ENCODE measurements around the gene PLCB1.

Gene PLCB1

GRCh38 chr20:8756410-8756809, 624.3 kb downstream of the PLCB1 start:
- H3K27me3 ChIP-seq (ENCODE audit: insufficient read depth, low read length, poor library complexity), result no peaks in the 10 kb centered on the region
- H3K36me3 ChIP-seq (ENCODE audit: insufficient read depth, low read length), result peaks cover 46% of the 10 kb centered on the region
- no peaks in the 10 kb centered on the region for H3K79me2 ChIP-seq (ENCODE audit: insufficient read depth, low read length)
- DNase-seq, result no peak
- no peak overlapping the region for H2AFZ ChIP-seq (ENCODE audit: low read depth, low read length)
- H3K9me3 ChIP-seq (ENCODE audit: insufficient read depth, low read length, severe bottlenecking), result no peaks in the 10 kb centered on the region
- no peak overlapping the region for H3K4me3 ChIP-seq (ENCODE audit: low read depth in 1 of 2, low read length in 2 of 2)
- no peak for TF ChIP-seq EZH2 (IDR thresholded peaks at IDR 0.05; ENCODE audit: borderline replicate concordance, low read depth, low read length, severe bottlenecking)
- no peaks in the 10 kb centered on the region for H3K4me1 ChIP-seq (ENCODE audit: insufficient read depth, low read length)
- no peak overlapping the region for H3K9ac ChIP-seq (ENCODE audit: low read depth, low read length)
- no peak for ATAC-seq (ENCODE audit: insufficient read depth, low read depth)
- no peak overlapping the region for H3K4me2 ChIP-seq (ENCODE audit: insufficient read depth, low read length)
- no peaks in the 10 kb centered on the region for H4K20me1 ChIP-seq (ENCODE audit: insufficient read depth, low read length)
- H3K27ac ChIP-seq (ENCODE audit: low read length), result no peak overlapping the region

- TF ChIP-seq, protein P1, sequence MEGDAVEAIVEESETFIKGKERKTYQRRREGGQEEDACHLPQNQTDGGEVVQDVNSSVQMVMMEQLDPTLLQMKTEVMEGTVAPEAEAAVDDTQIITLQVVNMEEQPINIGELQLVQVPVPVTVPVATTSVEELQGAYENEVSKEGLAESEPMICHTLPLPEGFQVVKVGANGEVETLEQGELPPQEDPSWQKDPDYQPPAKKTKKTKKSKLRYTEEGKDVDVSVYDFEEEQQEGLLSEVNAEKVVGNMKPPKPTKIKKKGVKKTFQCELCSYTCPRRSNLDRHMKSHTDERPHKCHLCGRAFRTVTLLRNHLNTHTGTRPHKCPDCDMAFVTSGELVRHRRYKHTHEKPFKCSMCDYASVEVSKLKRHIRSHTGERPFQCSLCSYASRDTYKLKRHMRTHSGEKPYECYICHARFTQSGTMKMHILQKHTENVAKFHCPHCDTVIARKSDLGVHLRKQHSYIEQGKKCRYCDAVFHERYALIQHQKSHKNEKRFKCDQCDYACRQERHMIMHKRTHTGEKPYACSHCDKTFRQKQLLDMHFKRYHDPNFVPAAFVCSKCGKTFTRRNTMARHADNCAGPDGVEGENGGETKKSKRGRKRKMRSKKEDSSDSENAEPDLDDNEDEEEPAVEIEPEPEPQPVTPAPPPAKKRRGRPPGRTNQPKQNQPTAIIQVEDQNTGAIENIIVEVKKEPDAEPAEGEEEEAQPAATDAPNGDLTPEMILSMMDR (IDR thresholded peaks at IDR 0.05; ENCODE audit: borderline replicate concordance, extremely low read depth, low read length, poor library complexity, severe bottlenecking), result no peak
- TF ChIP-seq EZH2 (IDR thresholded peaks at IDR 0.05; ENCODE audit: borderline replicate concordance, low read depth, low read length, severe bottlenecking), result no peak
- Histone ChIP-seq H3K4me2 (ENCODE audit: insufficient read depth, low read length) (no peak overlapping the region), H3K27ac (ENCODE audit: low read length) (no peak overlapping the region), H3K27me3 (ENCODE audit: insufficient read depth, low read length, poor library complexity) (no peaks in the 10 kb centered on the region), H3K79me2 (ENCODE audit: insufficient read depth, low read length) (no peaks in the 10 kb centered on the region), H3K9ac (ENCODE audit: low read depth, low read length) (no peak overlapping the region), H2AFZ (ENCODE audit: low read depth, low read length) (no peak overlapping the region), H3K4me3 (ENCODE audit: low read depth in 1 of 2, low read length in 2 of 2) (no peak overlapping the region), H3K36me3 (ENCODE audit: insufficient read depth, low read length) (peaks cover 49% of the 10 kb centered on the region), H3K9me3 (ENCODE audit: insufficient read depth, low read length, severe bottlenecking) (no peaks in the 10 kb centered on the region), H4K20me1 (ENCODE audit: insufficient read depth, low read length) (no peaks in the 10 kb centered on the region), H3K4me1 (ENCODE audit: insufficient read depth, low read length) (no peaks in the 10 kb centered on the region)
- ATAC-seq (ENCODE audit: insufficient read depth, low read depth) (no peak), DNase-seq (no peak)
Measured at GRCh38 chr20:8757146-8757545, 625.1 kb downstream of the PLCB1 start.

DNA sequence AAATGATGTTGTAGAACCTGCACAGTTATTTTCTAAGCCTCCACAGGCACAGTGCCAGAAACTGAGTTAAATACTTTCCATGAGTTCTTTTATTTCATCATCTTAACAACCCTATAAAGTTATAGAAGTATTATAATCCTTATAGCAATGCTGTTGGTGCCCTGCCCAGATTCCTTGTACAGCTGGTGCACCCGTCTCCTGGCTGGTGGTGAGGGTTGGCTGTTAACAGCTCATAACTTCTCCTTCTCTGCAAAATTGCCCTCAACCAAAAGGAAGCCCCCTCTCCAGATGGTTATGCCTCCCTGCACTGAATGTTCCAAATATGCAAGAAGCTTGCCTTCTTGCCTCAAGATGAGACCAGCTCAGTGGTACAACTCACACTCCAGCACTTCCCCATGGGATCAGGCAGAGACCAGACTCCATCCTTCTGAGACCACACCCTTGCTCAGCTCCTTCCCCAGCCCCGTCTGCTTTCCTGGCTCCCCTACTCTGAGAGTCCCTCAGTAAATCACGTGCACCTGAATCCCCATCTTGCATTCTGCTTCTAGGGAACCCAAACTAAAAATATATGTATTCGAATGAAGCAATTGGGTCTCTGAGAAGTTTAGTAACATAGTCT, 632.4 kb downstream of the PLCB1 start:
- H3K27ac ChIP-seq (ENCODE audit: low read length), result no peak overlapping the region
- H3K4me2 ChIP-seq (ENCODE audit: insufficient read depth, low read length), result no peak overlapping the region
- no peaks in the 10 kb centered on the region for H3K9me3 ChIP-seq (ENCODE audit: insufficient read depth, low read length, severe bottlenecking)
- DNase-seq, result no peak
- no peak for ATAC-seq (ENCODE audit: insufficient read depth, low read depth)
- H2AFZ ChIP-seq (ENCODE audit: low read depth, low read length), result no peak overlapping the region
- H3K4me1 ChIP-seq (ENCODE audit: insufficient read depth, low read length), result no peaks in the 10 kb centered on the region
- H3K4me3 ChIP-seq (ENCODE audit: low read depth in 1 of 2, low read length in 2 of 2), result no peak overlapping the region
- TF ChIP-seq, protein P1 (IDR thresholded peaks at IDR 0.05; ENCODE audit: borderline replicate concordance, extremely low read depth, low read length, poor library complexity, severe bottlenecking), result no peak
- no peak for TF ChIP-seq EZH2 (IDR thresholded peaks at IDR 0.05; ENCODE audit: borderline replicate concordance, low read depth, low read length, severe bottlenecking)
- no peak overlapping the region for H3K9ac ChIP-seq (ENCODE audit: low read depth, low read length)
- H3K27me3 ChIP-seq (ENCODE audit: insufficient read depth, low read length, poor library complexity), result no peaks in the 10 kb centered on the region
- peaks cover 54% of the 10 kb centered on the region for H3K36me3 ChIP-seq (ENCODE audit: insufficient read depth, low read length)
- H3K79me2 ChIP-seq (ENCODE audit: insufficient read depth, low read length), result no peaks in the 10 kb centered on the region
- no peaks in the 10 kb centered on the region for H4K20me1 ChIP-seq (ENCODE audit: insufficient read depth, low read length)

DNA sequence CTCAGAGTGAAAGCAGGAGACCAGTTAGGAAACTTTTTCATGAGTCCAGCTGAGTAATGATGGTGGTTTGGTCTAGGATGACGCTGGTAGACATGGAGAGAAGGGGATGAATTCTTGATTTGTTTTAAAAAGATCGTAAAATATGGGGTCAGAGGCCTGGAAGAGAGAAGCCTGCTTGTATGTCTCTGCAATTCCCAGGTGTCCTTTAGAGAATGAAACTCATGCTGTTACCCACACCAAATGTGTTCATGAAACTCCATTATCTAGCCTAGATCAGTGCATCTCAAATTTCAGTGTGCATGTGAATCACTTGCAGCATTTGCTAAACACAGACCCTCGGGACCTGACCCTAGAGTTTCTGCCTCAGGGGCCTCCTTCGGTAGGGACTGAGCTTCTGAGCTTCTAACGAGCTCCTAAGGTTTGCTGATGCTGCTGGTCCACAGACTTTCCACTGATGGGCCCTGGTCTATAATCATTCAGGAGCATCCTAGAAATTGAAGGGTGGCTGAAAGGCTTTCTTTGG, 634.9 kb downstream of the PLCB1 start:
- H3K4me1 ChIP-seq (ENCODE audit: insufficient read depth, low read length), result no peaks in the 10 kb centered on the region
- no peak for TF ChIP-seq EZH2 (IDR thresholded peaks at IDR 0.05; ENCODE audit: borderline replicate concordance, low read depth, low read length, severe bottlenecking)
- TF ChIP-seq, protein P1 (IDR thresholded peaks at IDR 0.05; ENCODE audit: borderline replicate concordance, extremely low read depth, low read length, poor library complexity, severe bottlenecking), result no peak
- DNase-seq (no peak), ATAC-seq (ENCODE audit: insufficient read depth, low read depth) (no peak)
- no peak overlapping the region for H3K4me3 ChIP-seq (ENCODE audit: low read depth in 1 of 2, low read length in 2 of 2)
- no peak overlapping the region for H3K4me2 ChIP-seq (ENCODE audit: insufficient read depth, low read length)
- no peaks in the 10 kb centered on the region for H4K20me1 ChIP-seq (ENCODE audit: insufficient read depth, low read length)
- H3K9ac ChIP-seq (ENCODE audit: low read depth, low read length), result no peak overlapping the region
- no peak overlapping the region for H3K27ac ChIP-seq (ENCODE audit: low read length)
- no peaks in the 10 kb centered on the region for H3K27me3 ChIP-seq (ENCODE audit: insufficient read depth, low read length, poor library complexity)
- H3K9me3 ChIP-seq (ENCODE audit: insufficient read depth, low read length, severe bottlenecking), result no peaks in the 10 kb centered on the region
- no peak overlapping the region for H2AFZ ChIP-seq (ENCODE audit: low read depth, low read length)
- no peaks in the 10 kb centered on the region for H3K79me2 ChIP-seq (ENCODE audit: insufficient read depth, low read length)
- H3K36me3 ChIP-seq (ENCODE audit: insufficient read depth, low read length), result peaks cover 40% of the 10 kb centered on the region
